GM21619 (cell line): ENCODE measurements around the gene CIZ1.
"Not testable (repeated sequence)": the region's sequence is repeated elsewhere in the genome, so short reads cannot be mapped to it uniquely, and the experiment has no call there.

Source experiments
- ATAC-seq: cut with Tn5 transposase; IDR thresholded peaks from one replicate; pipeline ENCODE4 v1.9.1; 2021; ENCODE audit not compliant: unreplicated experiment

The CIZ1 gene

DNA sequence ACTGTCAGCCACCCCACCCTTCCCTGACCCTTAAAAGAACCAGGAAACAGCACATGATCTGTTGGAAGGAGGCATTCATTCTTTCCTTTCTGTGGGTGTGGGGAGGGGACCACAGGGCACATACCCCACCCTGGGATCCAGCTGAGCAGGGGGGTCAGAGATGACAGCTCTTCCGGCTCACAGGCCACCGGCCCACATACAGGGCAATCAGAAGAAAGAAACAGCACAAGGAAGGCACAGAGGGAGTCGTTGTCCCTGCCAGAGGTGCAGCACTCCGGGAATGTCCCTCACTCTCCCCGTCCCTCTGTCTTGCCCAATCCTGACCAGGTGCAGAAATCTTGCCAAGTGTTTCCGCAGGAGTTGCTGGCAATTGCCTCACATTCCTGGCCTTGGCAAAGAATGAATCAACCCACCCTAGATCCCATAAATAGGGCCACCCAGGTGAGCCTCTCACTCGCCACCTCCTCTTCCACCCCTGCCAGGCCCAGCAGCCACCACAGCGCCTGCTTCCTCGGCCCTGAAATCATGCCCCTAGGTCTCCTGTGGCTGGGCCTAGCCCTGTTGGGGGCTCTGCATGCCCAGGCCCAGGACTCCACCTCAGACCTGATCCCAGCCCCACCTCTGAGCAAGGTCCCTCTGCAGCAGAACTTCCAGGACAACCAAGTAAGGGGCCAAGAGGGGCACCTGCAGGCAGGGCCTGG lies 42.2 kb downstream of the CIZ1 start, which contains the start of gene LCN2:
TSS of gene LCN2 (plus strand) at position 453 of the 701 bp plus-strand sequence. CDS start at position 526, 73 bp downstream.
- ATAC-seq: no peak

DNA sequence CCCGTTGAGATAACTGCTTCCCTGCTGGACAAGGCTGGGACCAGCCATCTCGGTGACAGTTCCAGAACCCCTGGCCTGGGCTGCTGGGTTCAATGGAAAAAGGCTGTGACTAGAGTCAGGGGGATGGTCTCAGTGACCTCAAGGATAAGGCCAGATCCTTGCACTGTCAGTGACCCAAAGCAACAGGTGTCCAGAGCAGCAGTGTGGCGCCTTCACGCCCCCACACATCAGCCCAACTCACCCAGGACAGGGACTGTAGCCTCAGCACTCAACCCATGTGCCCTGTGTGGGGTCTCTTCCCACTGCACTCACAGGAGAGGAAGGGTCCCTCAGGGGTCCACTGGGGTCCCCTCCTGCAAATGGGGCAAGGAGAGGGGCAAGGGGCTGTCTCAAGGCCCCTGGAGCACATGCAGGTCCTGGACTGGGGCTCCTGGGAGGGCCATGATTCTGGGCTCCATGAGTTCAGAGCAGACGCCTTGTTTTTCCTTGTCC lies 42.8 kb downstream of the CIZ1 start:
- ATAC-seq: no peak

DNA sequence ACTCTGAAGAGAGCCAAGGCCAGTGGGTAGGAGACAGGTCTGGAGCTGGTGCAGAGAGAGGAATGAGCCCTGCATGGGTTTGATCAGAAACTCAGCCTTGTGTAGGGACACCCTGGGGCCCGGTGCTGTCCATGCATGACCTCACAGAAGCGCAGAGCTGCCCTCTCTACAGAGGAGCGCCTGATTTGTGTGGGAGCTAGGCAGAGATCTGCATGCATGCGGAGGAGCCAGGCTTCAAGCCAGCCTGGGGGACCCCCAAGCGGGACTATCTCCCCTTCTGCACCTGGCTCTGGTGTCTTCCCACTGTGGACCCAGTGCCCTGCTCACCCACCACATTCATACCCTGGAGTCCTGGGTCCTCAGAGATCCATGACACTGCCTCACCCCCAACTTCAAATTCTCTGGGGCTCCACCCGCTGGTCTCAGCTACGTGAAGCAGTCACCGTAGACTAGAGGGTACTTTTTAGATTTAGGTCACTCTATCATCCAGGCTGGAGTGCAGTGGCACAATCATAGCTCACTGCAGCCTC lies 44.7 kb downstream of the CIZ1 start:
- no peak for ATAC-seq

DNA sequence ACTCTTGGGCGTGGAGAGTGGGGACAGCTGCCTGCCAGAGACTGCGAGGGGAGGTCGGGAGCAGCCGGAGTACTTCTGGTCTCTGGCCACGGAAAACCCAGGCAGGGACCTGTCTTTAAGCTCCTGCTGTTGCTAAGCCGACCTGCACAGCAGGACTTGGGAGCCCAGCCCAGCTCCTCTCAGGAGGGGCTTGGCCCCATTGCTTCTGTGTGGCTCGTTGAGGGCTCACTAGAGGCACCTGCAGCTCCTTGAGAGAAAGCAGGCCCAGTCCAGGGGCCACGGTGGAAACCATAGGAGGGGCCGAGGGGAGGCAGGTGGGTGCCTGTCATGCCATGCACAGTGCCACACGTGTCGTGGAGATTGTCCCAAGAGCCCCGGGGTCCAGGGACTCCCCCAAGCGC lies 45.4 kb downstream of the CIZ1 start:
- ATAC-seq: no peak

DNA sequence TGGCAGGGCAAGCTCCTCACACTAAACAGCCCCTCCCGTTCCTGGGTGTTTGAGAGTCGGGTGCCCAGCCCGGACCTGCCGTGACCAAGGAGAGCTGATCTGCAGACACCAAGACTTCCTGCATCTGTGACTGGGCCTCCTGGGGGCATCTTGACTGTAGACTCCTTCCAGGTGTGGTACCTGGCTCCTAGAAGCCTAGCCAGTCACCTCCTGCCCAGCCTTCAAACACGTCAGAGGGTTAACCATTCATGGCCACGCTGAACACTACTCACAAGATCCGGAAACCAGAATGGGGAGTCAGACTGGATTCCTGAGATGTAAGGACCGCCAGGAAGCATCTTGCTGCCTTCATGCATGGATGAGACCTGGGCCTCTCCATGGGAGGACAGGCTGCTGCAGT lies 45.8 kb downstream of the CIZ1 start:
- ATAC-seq: no peak

DNA sequence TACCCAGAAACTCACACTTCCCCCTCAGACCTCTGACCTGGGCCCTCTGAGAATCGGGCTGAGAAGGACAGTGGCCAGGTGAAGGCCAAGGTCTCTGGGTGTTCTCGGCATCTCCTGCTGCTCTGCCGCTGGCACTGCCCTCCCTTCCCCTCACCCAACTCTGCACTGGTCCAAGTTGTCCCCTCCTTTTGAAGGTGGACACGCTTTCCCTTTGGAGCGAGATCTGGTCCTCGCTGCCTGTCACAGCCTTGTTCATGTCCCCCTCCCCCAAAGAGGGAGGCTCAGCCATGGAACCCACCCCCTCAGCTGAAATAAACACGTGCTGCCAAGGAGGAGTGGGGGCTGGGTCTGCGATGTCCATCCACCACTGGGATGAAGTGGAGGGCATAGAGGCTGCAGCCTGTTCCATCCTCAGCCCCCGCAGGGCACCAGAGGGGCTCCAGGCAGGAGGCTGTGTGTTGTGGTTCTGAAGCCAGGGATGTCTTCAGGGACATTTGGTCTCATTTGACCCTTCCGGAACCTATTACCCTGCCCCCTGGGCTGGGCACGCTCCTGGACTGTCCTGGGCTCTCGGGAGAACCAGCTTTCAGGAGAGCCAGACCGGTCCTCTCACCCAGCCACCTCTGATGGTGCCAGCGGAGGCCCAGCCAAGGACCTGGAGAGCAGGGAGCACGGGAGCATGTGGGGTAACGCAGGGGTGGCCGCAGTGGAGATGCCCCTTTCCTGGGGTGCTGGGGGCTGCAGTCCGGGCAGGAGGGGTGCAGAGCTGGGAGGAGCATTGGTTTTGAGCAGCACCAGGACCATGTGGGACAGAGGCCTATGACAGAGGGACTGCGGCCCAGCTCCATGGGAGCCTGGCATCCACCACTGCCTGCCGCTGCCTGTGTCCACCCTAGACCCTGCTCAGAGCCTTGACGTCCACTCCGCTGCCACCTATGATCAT lies 46.9 kb downstream of the CIZ1 start:
- ATAC-seq: no peak

- ATAC-seq: no peak
These were observed 47.7 kb downstream of the CIZ1 start for GRCh38 chr9:128143525-128144238.

- no peak for ATAC-seq
These were observed 48.8 kb downstream of the CIZ1 start for GRCh38 chr9:128142596-128142995.

DNA sequence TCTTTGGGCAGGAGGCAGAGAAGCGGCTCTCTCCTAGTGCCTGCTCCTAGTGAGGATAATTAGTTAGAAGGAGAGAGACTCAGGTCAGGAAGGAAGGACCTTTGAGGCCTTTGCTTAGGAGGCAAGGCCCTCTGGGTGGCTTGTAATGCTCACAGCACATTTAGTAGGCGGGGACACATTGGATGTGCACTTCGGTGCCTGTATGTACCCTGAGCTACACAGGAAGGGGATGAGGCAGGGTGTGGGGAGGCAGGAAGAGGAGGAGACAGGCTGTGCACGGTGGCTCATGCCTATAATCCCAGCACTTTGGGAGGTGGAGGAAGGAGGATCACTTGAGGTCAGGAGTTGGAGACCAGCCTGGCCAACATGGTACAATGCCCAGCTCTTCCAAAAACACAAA lies 49.3 kb downstream of the CIZ1 start:
- ATAC-seq: no peak

GRCh38 chr9:128141604-128142003 lies 49.8 kb downstream of the CIZ1 start:
- no peak for ATAC-seq

DNA sequence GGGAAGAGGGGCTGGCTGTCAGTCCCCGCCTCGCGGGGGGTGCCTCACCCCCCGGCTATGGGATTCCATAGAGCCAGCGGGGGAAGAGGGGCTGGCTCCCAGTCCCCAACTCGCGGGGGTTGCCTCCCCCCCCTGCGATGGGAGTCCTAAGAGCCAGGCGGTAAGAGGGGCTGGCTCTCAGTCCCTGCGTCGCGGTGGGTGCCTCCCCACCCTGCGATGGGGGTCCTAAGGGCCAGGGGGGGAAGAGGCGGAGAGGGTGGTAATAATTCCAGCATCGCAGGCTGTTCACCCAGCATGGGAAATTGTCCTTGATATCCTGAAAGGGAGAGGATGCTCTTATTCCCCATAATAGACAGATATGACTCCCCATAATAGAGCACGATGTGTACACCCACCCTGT lies 51.8 kb downstream of the CIZ1 start:
- ATAC-seq: no peak

DNA sequence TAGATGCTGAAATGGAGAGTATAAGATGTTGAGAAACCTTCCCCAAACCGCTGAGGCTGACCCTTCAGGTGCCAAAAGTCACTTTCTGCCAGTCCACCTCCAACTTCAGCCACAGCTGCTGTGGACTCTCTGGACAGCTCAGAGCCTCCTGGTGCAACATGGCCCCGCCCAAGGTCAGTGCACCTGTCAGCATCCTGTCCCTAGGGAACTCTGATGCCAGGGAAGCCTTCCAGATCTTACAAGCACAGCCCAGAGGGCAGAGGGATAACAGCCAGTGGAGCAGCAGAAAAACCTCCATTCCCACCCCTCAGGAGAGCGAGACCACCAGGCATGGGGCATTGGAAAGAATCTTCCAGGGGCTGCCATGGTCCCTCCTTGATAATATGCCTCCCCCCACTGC lies 53.4 kb downstream of the CIZ1 start:
- no peak for ATAC-seq

DNA sequence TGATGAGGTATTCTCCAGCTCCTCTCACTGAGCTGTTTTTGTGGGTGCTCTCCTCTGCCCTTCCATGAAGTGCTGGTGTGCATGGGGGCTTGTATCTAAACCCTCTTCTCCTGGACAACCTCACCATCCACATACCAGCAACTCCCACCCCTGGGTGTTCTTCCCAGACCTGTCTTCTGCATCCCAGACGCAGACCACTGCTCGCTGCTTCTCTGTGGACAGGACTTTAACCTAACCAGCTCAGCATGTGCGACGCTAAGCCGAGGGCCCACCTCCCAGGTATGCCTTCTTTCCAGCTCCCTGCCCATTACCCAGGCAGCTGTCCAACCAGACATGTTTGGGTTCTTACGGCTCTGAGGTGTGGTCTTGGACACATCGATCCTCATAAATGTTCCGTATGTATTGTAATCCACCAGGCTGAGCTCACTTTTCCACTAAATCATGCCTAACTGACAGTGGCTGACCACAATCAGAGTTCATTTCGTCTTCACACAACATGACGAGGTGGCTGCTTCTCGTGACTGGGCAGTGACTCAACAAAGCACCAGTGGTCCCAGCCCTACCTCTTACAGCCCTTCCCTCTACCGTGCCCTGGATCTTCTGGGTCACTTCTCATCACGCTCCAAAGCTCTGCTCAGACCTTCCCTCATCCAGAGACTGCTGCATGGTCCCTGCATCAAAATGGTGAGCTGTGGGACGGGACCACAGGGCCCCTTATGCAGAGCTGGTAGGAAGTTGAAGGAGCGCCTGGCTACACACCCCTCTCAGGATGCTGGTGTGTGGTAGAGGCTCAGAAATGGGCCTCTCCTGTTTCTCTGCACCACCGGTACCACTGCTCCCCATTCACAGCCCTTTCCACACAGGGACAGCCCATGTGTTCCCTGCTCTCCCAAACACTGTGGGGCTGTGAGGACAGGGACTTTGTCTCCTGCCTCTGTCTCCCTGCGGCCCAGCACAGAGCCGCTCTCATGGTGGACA lies 54.3 kb downstream of the CIZ1 start:
- no peak for ATAC-seq

GRCh38 chr9:128135561-128135960 lies 55.8 kb downstream of the CIZ1 start:
- not testable (repeated sequence) for ATAC-seq

DNA sequence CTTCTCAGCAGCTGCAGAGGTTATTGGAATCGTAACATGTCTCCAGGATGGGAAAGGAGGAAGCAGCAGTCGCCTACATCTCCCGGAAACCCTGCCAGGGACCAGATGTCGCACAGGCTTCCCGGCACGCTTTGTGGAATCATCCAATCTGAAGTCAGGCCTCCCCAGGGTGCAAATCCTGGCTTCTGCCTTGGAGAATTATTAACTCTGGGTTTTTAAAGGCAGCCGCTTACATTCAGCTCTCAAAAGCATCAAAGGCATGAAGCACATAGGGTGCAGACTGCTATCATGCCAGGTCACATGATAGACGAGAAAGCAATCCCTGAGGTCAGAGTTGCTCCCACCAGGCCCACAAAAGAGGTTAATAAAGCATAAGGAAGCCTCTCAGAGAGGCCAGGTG lies 59.2 kb downstream of the CIZ1 start:
- not testable (repeated sequence) for ATAC-seq

DNA sequence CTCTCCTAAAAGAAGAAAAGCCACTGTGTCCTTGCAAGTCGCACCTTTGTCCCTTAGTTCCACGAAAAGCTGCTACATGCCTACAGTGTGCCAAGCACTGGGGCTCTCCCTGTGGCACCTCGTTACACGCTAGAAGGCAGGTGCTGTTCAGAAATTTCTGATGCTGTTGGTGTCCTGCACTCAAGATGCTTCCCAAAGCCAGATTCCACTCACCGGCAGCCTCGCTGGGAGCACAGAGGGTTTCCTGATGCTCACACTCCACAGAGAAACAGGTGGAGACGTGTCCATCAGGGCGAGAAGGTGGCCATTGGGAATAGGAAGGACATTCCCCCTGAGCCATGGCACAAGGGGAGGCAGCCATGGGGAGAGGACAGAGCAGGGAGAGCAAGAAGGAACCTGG lies 60.0 kb downstream of the CIZ1 start:
- not testable (repeated sequence) for ATAC-seq

GRCh38 chr9:128130651-128131050 lies 60.7 kb downstream of the CIZ1 start:
- not testable (repeated sequence) for ATAC-seq

DNA sequence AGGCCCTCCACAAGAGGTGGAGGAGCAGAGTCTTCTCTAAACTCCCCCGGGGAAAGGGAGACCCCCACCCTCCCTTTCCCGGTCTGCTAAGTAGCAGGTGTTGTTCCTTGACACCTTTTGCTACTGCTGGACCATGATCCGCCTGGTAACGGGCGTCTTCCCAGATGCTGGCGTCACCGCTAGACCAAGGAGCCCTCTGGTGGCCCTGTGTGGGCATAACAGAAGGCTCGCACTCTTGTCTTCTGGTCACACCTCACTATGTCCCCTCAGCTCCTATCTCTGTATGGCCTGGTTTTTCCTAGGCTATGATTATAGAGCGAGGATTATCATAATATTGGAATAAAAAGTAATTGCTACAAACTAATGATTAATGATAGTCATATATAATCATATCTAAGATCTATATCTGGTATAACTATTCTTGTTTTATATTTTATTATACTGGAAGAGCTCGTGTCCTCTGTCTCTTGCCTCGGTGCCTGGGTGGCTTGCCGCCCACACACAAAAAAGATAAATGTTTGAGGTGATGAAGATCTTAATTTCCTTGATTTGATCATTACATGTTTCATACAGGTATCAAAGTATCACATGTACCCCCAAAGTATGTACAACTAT lies 61.3 kb downstream of the CIZ1 start:
- not testable (repeated sequence) for ATAC-seq

GRCh38 chr9:128128836-128129590 lies 62.4 kb downstream of the CIZ1 start:
- ATAC-seq: no peak
